NCI-H2196 (cell line): Measurements from ENCODE around the gene SH3RF2.
"Not testable (repeated sequence)": the region's sequence is repeated elsewhere in the genome, so short reads cannot be mapped to it uniquely, and the experiment has no call there.

Experiments used
- DNase-seq: peaks from one replicate; lab custom pipeline; 2025; ENCODE audit not compliant: unreplicated experiment; lab: John Stamatoyannopoulos, UW

Gene SH3RF2

GRCh38 chr5:145947581-145947980 lies 11.2 kb downstream of the SH3RF2 start:
- no peak for DNase-seq

GRCh38 chr5:145948047-145948446 lies 11.7 kb downstream of the SH3RF2 start:
- no peak for DNase-seq

- no peak for DNase-seq
These were observed 12.5 kb downstream of the SH3RF2 start for GRCh38 chr5:145948921-145949320.

GRCh38 chr5:145949474-145949873 lies 13.1 kb downstream of the SH3RF2 start:
- DNase-seq, result no peak

GRCh38 chr5:145951071-145951470 lies 14.7 kb downstream of the SH3RF2 start:
- no peak for DNase-seq

GRCh38 chr5:145953202-145953601 lies 16.8 kb downstream of the SH3RF2 start:
- DNase-seq, result no peak

- DNase-seq, result not testable (repeated sequence)
These were observed 17.8 kb downstream of the SH3RF2 start for GRCh38 chr5:145954140-145954539.

- DNase-seq, result no peak
These were observed 21.0 kb downstream of the SH3RF2 start for GRCh38 chr5:145957388-145957787.

GRCh38 chr5:145958436-145958835 lies 22.1 kb downstream of the SH3RF2 start:
- no peak for DNase-seq

- DNase-seq, result no peak
These were observed 23.8 kb downstream of the SH3RF2 start for GRCh38 chr5:145960166-145960565.

- no peak for DNase-seq
These were observed 24.6 kb downstream of the SH3RF2 start for GRCh38 chr5:145960848-145961600.

GRCh38 chr5:145962001-145962400 lies 25.6 kb downstream of the SH3RF2 start:
- DNase-seq, result no peak

GRCh38 chr5:145964008-145964407 lies 27.6 kb downstream of the SH3RF2 start:
- not testable (repeated sequence) for DNase-seq

- DNase-seq, result no peak
These were observed 29.4 kb downstream of the SH3RF2 start for GRCh38 chr5:145965804-145966203.

- no peak for DNase-seq
These were observed 30.9 kb downstream of the SH3RF2 start for GRCh38 chr5:145967296-145967695.

- DNase-seq, result no peak
These were observed 32.8 kb downstream of the SH3RF2 start for GRCh38 chr5:145968970-145969713.

- no peak for DNase-seq
These were observed 33.3 kb downstream of the SH3RF2 start for GRCh38 chr5:145969714-145970092.

GRCh38 chr5:145971108-145971507 lies 34.7 kb downstream of the SH3RF2 start:
- DNase-seq, result no peak

GRCh38 chr5:145971701-145972100 lies 35.3 kb downstream of the SH3RF2 start:
- no peak for DNase-seq

- no peak for DNase-seq
These were observed 38.6 kb downstream of the SH3RF2 start for GRCh38 chr5:145975001-145975360.

- no peak for DNase-seq
These were observed 39.1 kb downstream of the SH3RF2 start for GRCh38 chr5:145975361-145976066.
